ENCODE results near the gene UBR1. TPM values are rescaled to one million over a fixed set of nuclear protein-coding genes. Genes with fewer than 3 reads are reported as not detected.

Gene UBR1
- total RNA-seq, 1 experiment from 2014 or later: 23.2 TPM

- in situ Hi-C loops (cut with HindIII; ENCODE audit: low pct_unique_long_range_greater_than_20kb, low sequenced_read_pairs) (no loop called here), intact Hi-C loops (cut with micrococcal nuclease; ENCODE audit: unreplicated experiment) (no loop called here)
- POLR2A ChIA-PET: interaction anchor here (1.0 kb wide), 1 partner anchor 43 kb away, joined by 4 read pairs; no protein-coding TSS in a partner anchor
- CTCF ChIA-PET: interaction anchor here (0.9 kb wide), 1 partner anchor 24 kb away, joined by 10 read pairs; no protein-coding TSS in a partner anchor
- Histone ChIP-seq H3K27me3 (ENCODE audit: control insufficient read depth, insufficient read depth, low read length) (no peaks in the 10 kb centered on the region), H3K4me1 (ENCODE audit: control insufficient read depth, insufficient read depth, low read length) (peaks cover 13% of the 10 kb centered on the region), H3K4me3 (ENCODE audit: low read depth in 2 of 2, low read length in 2 of 2) (peak overlapping the region; percentile 85 to 88), H3K9me3 (ENCODE audit: control insufficient read depth, insufficient read depth, low read depth, low read length) (no peaks in the 10 kb centered on the region), H3K27ac (ENCODE audit: low read length) (peak overlapping the region; percentile 95), H3K36me3 (ENCODE audit: control insufficient read depth, insufficient read depth, low read length) (no peaks in the 10 kb centered on the region; the same call in 1 of the 2 replicates)
- DNase-seq (ENCODE audit: low read depth, low spot score) (no peak), ATAC-seq (no peak)
- no peak for TF ChIP-seq TCF7L2 (IDR thresholded peaks at IDR 0.05; ENCODE audit: low read depth, low read length)
- no peak for TF ChIP-seq CTCF (IDR thresholded peaks at IDR 0.05)
- no peak for TF ChIP-seq POLR2AphosphoS5 (IDR thresholded peaks at IDR 0.05; ENCODE audit: low read depth, low read length)
- TSS peak; percentile 96 for BruUV-seq (replicated peaks)
Observed at GRCh38 chr15:43106486-43106829, 620 bp upstream of the UBR1 start.

- Histone ChIP-seq H3K4me1 (ENCODE audit: control insufficient read depth, insufficient read depth, low read length) (peaks cover 13% of the 10 kb centered on the region), H3K27ac (ENCODE audit: low read length) (peak overlapping the region; percentile 95), H3K9me3 (ENCODE audit: control insufficient read depth, insufficient read depth, low read depth, low read length) (no peaks in the 10 kb centered on the region), H3K27me3 (ENCODE audit: control insufficient read depth, insufficient read depth, low read length) (no peaks in the 10 kb centered on the region), H3K4me3 (ENCODE audit: low read depth in 2 of 2, low read length in 2 of 2) (peak overlapping the region; percentile 85 to 88), H3K36me3 (ENCODE audit: control insufficient read depth, insufficient read depth, low read length) (no peaks in the 10 kb centered on the region; the same call in 1 of the 2 replicates)
- intact Hi-C loops (cut with micrococcal nuclease; ENCODE audit: unreplicated experiment) (no loop called here), in situ Hi-C loops (cut with HindIII; ENCODE audit: low pct_unique_long_range_greater_than_20kb, low sequenced_read_pairs) (no loop called here)
- TF ChIP-seq CTCF (IDR thresholded peaks at IDR 0.05) (no peak), TCF7L2 (IDR thresholded peaks at IDR 0.05; ENCODE audit: low read depth, low read length) (no peak), REST (IDR thresholded peaks at IDR 0.05; ENCODE audit: insufficient read depth in 1 of 2, low read depth in 2 of 2, low read length in 1 of 2) (no peak), POLR2AphosphoS5 (IDR thresholded peaks at IDR 0.05; ENCODE audit: low read depth, low read length) (no peak), SIN3A (IDR thresholded peaks at IDR 0.05; ENCODE audit: borderline replicate concordance, insufficient read depth, low read depth, low read length) (no peak)
- CTCF ChIA-PET: no interaction called here
- ATAC-seq (peak; percentile 57), DNase-seq (ENCODE audit: low read depth, low spot score) (no peak)
- POLR2A ChIA-PET: no interaction called here
- BruUV-seq (replicated peaks): TSS peak; percentile 87
Observed at GRCh38 chr15:43105077-43105736, 631 bp downstream of the UBR1 start.
